GM23248 (cell line): ENCODE data around the gene EEF1A2.

Experiments used
- EZH2 ChIP-seq: fragments of 200-600 bp; sonication (generic); IDR thresholded peaks from 2 replicates; pipeline ENCODE4 v1.6.1; 2018; ENCODE audit warnings: antibody characterized with exemption, mild to moderate bottlenecking; ENCODE audit not compliant: insufficient read depth, poor library complexity, severe bottlenecking
- EZH2phosphoT487 ChIP-seq: fragments of 200-600 bp; sonication (generic); IDR thresholded peaks from 2 replicates; pipeline ENCODE4 v1.6.1; 2018; ENCODE audit warnings: antibody characterized with exemption, moderate library complexity, mild to moderate bottlenecking, low read depth; ENCODE audit not compliant: insufficient read depth

DNA sequence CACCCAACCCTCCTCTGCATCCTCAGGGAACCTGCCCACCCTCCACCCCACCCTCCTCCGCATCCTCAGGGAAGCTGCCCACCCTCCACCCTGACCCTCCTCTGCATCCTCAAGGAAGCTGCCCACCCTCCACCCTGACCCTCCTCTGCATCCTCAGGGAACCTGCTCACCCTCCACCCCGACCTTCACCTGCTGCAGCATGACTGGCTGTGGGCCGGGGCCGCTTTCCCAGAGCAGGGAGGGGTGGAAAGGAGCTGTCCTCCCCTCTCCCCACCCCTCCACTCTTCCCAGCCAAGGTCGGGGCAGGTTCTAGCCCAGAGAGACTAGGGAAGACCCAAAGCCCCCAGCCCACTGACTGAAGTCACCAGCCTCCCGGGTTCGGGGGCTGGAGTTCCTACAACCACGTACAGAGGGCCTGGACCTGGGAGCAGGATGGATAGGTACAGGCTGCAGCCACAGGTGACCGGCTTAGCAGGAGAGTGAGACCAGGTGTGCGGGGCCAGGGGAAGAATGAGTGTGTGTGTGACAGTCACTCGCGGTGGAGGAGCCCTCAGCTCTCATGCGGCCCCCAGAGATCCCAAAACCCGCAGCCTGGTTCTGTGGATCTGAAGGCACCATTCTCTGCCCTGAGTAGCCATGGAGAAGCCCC is 11.6 kb downstream of the EEF1A2 start:
- TF ChIP-seq EZH2 = no peak
- no peak for TF ChIP-seq EZH2phosphoT487
